ES-I3 (cell line): Measurements from ENCODE around the gene TRAF2.
A peak's percentile ranks its signal among the peaks of the same experiment; 100 is the strongest.
"Not testable (repeated sequence)": the region's sequence is repeated elsewhere in the genome, so short reads cannot be mapped to it uniquely, and the experiment has no call there.

Experiments used
- H3K36me3 ChIP-seq: 2 replicates; pipeline ENCODE4 v1.6.1; 2013; ENCODE audit warnings: mild to moderate bottlenecking, low read length, control low read depth, moderate library complexity; ENCODE audit not compliant: insufficient read depth
- H3K4me1 ChIP-seq: 2 replicates; pipeline ENCODE4 v1.6.1; 2013; ENCODE audit warnings: mild to moderate bottlenecking, control low read depth, low read length; ENCODE audit not compliant: insufficient read depth
- H3K9ac ChIP-seq: 2 replicates; pipeline ENCODE4 v1.6.1; 2013; ENCODE audit warnings: low read depth, mild to moderate bottlenecking, low read length, moderate library complexity
- H3K9me3 ChIP-seq: 2 replicates; pipeline ENCODE4 v1.6.1; 2013; ENCODE audit warnings: mild to moderate bottlenecking, low read length, moderate library complexity; ENCODE audit not compliant: control insufficient read depth, insufficient read depth

Gene TRAF2

GRCh38 chr9:136860529-136860928 lies 25.8 kb upstream of the TRAF2 start:
- Histone ChIP-seq H3K36me3 (peaks cover 21% of the 10 kb centered on the region), H3K4me1 (no peaks in the 10 kb centered on the region; the same call in 1 of the 2 replicates), H3K9me3 (no peaks in the 10 kb centered on the region), H3K9ac (no peak overlapping the region)

- H3K4me1 ChIP-seq: no peaks in the 10 kb centered on the region; the same call in 1 of the 2 replicates
- H3K9ac ChIP-seq: no peak overlapping the region
- peaks cover 21% of the 10 kb centered on the region for H3K36me3 ChIP-seq
Measured at GRCh38 chr9:136860933-136861873, 25.1 kb upstream of the TRAF2 start.

GRCh38 chr9:136861874-136862457 lies 24.4 kb upstream of the TRAF2 start:
- no peaks in the 10 kb centered on the region; the same call in 1 of the 2 replicates for H3K4me1 ChIP-seq
- no peaks in the 10 kb centered on the region for H3K9me3 ChIP-seq
- H3K9ac ChIP-seq: no peak overlapping the region
- H3K36me3 ChIP-seq: peaks cover 21% of the 10 kb centered on the region

More at GRCh38 chr9:136860933-136861873, 25.1 kb upstream of the TRAF2 start:
- no peaks in the 10 kb centered on the region for H3K9me3 ChIP-seq

DNA sequence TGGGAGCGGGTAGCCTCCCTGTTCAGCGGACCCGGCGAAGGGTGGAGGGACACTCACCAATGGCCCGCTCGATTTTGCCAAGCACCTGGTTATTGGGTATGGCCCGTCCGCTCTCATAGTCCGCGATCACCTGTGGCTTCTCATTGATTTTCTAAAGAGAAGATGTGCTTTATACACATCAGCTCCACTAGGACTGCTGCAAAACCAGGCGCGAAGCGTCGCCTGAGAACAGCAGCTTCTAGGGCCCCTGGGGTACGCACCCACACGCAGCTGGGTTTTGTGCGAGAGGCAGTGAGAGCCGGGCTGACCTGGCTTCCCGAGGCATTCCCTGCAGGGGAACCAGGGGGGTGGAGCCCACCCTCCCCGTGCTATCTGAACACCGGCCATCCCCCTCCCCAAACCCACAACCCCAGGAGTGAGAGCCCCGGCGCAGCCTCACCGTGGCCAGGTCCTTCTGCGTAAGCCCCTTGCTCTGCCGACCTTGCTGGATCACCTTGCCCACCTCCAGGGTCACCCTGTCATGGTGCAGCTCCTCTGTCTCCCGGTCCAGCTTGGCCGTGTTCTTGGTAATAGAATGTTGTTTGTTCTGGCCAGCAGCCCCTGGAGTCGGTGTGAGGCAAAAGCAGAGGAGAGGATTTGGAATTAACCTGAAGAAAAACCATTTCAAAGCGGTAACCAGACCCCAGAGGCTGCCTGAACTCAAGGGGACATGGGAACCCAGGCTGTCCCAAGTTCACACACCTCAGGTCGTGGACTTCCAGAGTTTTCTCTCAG lies 23.3 kb upstream of the TRAF2 start:
- Histone ChIP-seq H3K9me3 (no peaks in the 10 kb centered on the region; the same call in 1 of the 2 replicates), H3K36me3 (peaks cover 24% of the 10 kb centered on the region), H3K4me1 (no peaks in the 10 kb centered on the region; the same call in 1 of the 2 replicates), H3K9ac (no peak overlapping the region)

GRCh38 chr9:136863623-136864273 lies 22.6 kb upstream of the TRAF2 start:
- H3K9ac ChIP-seq: no peak overlapping the region
- H3K4me1 ChIP-seq: no peaks in the 10 kb centered on the region; the same call in 1 of the 2 replicates

DNA sequence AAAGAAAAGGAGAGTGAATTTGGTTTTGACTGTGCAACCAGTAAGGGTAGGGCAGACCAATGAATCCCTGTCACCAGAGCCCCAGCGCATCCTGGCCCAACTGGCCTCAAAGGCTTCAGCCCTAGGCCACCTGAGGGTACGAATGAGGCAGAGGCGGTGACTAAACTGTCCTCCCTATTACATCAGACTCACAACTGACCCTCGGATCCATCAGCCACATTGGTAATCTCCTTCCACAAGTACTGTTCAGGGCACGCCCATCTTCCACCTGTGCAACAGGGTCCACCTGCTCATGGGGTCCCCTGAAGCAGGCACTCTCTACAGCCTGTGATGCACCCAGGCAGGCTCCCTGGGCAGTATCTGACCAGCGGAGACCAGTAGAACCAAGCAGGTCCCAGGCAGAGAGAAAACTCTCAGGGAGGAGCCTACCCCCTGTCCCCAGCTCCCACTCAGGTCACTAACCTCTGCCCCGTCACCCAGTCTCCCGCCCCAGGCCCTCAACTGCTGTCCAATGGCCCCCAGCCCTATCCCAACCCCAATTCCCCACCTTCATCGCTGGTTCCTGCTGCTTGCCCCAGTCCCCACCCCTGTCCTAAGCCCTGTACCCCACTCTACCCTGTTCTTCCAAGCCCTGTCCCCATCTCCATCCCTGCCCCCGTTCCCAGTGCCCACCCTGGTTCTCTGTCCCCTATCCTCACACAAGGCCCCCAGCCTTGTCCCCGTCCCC lies 21.1 kb upstream of the TRAF2 start:
- H3K9ac ChIP-seq: peak overlapping the region; percentile 45
- H3K4me1 ChIP-seq: no peaks in the 10 kb centered on the region; the same call in 1 of the 2 replicates
- peaks cover 6% of the 10 kb centered on the region; the same call in 1 of the 2 replicates for H3K9me3 ChIP-seq
- peaks cover 24% of the 10 kb centered on the region for H3K36me3 ChIP-seq

More at GRCh38 chr9:136863623-136864273, 22.6 kb upstream of the TRAF2 start:
- Histone ChIP-seq H3K36me3 (peaks cover 24% of the 10 kb centered on the region), H3K9me3 (peaks cover 5% of the 10 kb centered on the region; the same call in 1 of the 2 replicates)

GRCh38 chr9:136865768-136866103 lies 20.6 kb upstream of the TRAF2 start:
- Histone ChIP-seq H3K4me1 (no peaks in the 10 kb centered on the region; the same call in 1 of the 2 replicates), H3K9ac (peak overlapping the region; percentile 49), H3K9me3 (peaks cover 9% of the 10 kb centered on the region), H3K36me3 (peaks cover 24% of the 10 kb centered on the region)

- H3K9ac ChIP-seq: peak overlapping the region; percentile 49; the same call in 1 of the 2 replicates
- not testable (repeated sequence) for H3K9me3 ChIP-seq, H3K4me1 ChIP-seq
- peaks cover 17% of the 10 kb centered on the region for H3K36me3 ChIP-seq
Measured at GRCh38 chr9:136866898-136867421, 19.4 kb upstream of the TRAF2 start.

GRCh38 chr9:136867480-136867879 lies 18.8 kb upstream of the TRAF2 start:
- peaks cover 15% of the 10 kb centered on the region for H3K9me3 ChIP-seq
- no peak overlapping the region for H3K9ac ChIP-seq
- no peaks in the 10 kb centered on the region; the same call in 1 of the 2 replicates for H3K4me1 ChIP-seq
- H3K36me3 ChIP-seq: peaks cover 17% of the 10 kb centered on the region

GRCh38 chr9:136867917-136868316 lies 18.4 kb upstream of the TRAF2 start:
- peaks cover 19% of the 10 kb centered on the region for H3K9me3 ChIP-seq
- no peak overlapping the region for H3K9ac ChIP-seq
- H3K36me3 ChIP-seq: peaks cover 17% of the 10 kb centered on the region
- H3K4me1 ChIP-seq: no peaks in the 10 kb centered on the region; the same call in 1 of the 2 replicates

- H3K9me3 ChIP-seq: peaks cover 24% of the 10 kb centered on the region
- no peak overlapping the region for H3K9ac ChIP-seq
- peaks cover 10% of the 10 kb centered on the region for H3K36me3 ChIP-seq
- no peaks in the 10 kb centered on the region; the same call in 1 of the 2 replicates for H3K4me1 ChIP-seq
Measured at GRCh38 chr9:136868644-136869043, 17.7 kb upstream of the TRAF2 start.

- H3K9me3 ChIP-seq: peaks cover 24% of the 10 kb centered on the region
Measured at GRCh38 chr9:136869611-136870010, 16.7 kb upstream of the TRAF2 start.

GRCh38 chr9:136875155-136875554 lies 11.2 kb upstream of the TRAF2 start:
- Histone ChIP-seq H3K9me3 (peaks cover 18% of the 10 kb centered on the region), H3K36me3 (no peaks in the 10 kb centered on the region), H3K4me1 (no peaks in the 10 kb centered on the region), H3K9ac (no peak overlapping the region)

More at GRCh38 chr9:136869611-136870010, 16.7 kb upstream of the TRAF2 start:
- not testable (repeated sequence) for H3K9ac ChIP-seq, H3K36me3 ChIP-seq, H3K4me1 ChIP-seq
